Ishikawa (cell line): ENCODE measurements around the gene ZBTB8A.

ENCODE experiments used
- CEBPB ChIP-seq: IDR thresholded peaks from 2 replicates; pipeline ENCODE4 v1.6.1; 2012
- CREB1 ChIP-seq: IDR thresholded peaks from 2 replicates; pipeline ENCODE4 v1.6.1; 2012; ENCODE audit warnings: low read depth
- EGR1 ChIP-seq: IDR thresholded peaks from 2 replicates; pipeline ENCODE4 v1.6.1; 2012
- EP300 ChIP-seq: IDR thresholded peaks from 2 replicates; pipeline ENCODE4 v1.6.1; 2012; ENCODE audit warnings: borderline replicate concordance
- FOXM1 ChIP-seq: IDR thresholded peaks from 2 replicates; pipeline ENCODE4 v1.6.1; 2012; ENCODE audit warnings: low read depth, borderline replicate concordance
- MAX ChIP-seq: IDR thresholded peaks from 2 replicates; pipeline ENCODE4 v1.6.1; 2012
- NFIC ChIP-seq: IDR thresholded peaks from 2 replicates; pipeline ENCODE4 v1.6.1; 2012
- RAD21 ChIP-seq: IDR thresholded peaks from 2 replicates; pipeline ENCODE4 v1.6.1; 2012; ENCODE audit warnings: low read depth
- REST ChIP-seq: IDR thresholded peaks from 2 replicates; pipeline ENCODE4 v1.6.1; 2012; ENCODE audit warnings: low read depth, mild to moderate bottlenecking
- TAF1 ChIP-seq: IDR thresholded peaks from 2 replicates; pipeline ENCODE4 v1.6.1; 2012; ENCODE audit warnings: low read depth, mild to moderate bottlenecking
- TCF12 ChIP-seq: IDR thresholded peaks from 2 replicates; pipeline ENCODE4 v1.6.1; 2012; ENCODE audit warnings: low read depth
- TEAD4 ChIP-seq: IDR thresholded peaks from 2 replicates; pipeline ENCODE4 v1.6.1; 2012
- USF1 ChIP-seq: IDR thresholded peaks from 2 replicates; pipeline ENCODE4 v1.6.1; 2012
- YY1 ChIP-seq: IDR thresholded peaks from 2 replicates; pipeline ENCODE4 v1.6.1; 2012; ENCODE audit warnings: low read depth
- ZBTB7A ChIP-seq: IDR thresholded peaks from 2 replicates; pipeline ENCODE4 v1.6.1; 2012; ENCODE audit warnings: low read depth

The ZBTB8A gene

GRCh38 chr1:32538887-32539583, at the start of gene ZBTB8A:
ZBTB8A (plus strand) TSS chr1:32539427; CDS start chr1:32592932, 53,505 bp downstream.
- peak; percentile 75; the same call in 1 of the 2 replicates for TF ChIP-seq ZBTB7A
- TF ChIP-seq MAX, result peak; percentile 42
- peak; percentile 59 for TF ChIP-seq EGR1
- TF ChIP-seq CREB1, result no peak
- TF ChIP-seq CEBPB, result no peak
- peak; percentile 3; the same call in 1 of the 2 replicates for TF ChIP-seq USF1

GRCh38 chr1:32489774-32490454, 49.3 kb upstream of the ZBTB8A start:
- TF ChIP-seq EP300, result no peak
- TF ChIP-seq NFIC, result no peak
- no peak for TF ChIP-seq MAX
- no peak for TF ChIP-seq TAF1
- TF ChIP-seq CREB1, result no peak
- TF ChIP-seq TCF12, result no peak
- TF ChIP-seq REST, result no peak
- TF ChIP-seq TEAD4, result no peak
- no peak for TF ChIP-seq ZBTB7A
- TF ChIP-seq FOXM1, result no peak
- TF ChIP-seq RAD21, result no peak
- no peak for TF ChIP-seq EGR1
- no peak for TF ChIP-seq YY1
- no peak for TF ChIP-seq CEBPB
- no peak for TF ChIP-seq USF1

GRCh38 chr1:32491386-32491785, 47.8 kb upstream of the ZBTB8A start:
- TF ChIP-seq MAX, result no peak
- TF ChIP-seq EGR1, result no peak
- no peak for TF ChIP-seq EP300
- no peak for TF ChIP-seq REST
- TF ChIP-seq USF1, result no peak
- TF ChIP-seq ZBTB7A, result no peak
- no peak for TF ChIP-seq CEBPB
- TF ChIP-seq CREB1, result no peak

- TF ChIP-seq TCF12 (no peak), YY1 (no peak), USF1 (no peak), FOXM1 (no peak), TEAD4 (no peak), EGR1 (no peak), RAD21 (no peak), CEBPB (no peak), REST (no peak), MAX (no peak), EP300 (no peak), NFIC (no peak)
These were observed 45.0 kb upstream of the ZBTB8A start for GRCh38 chr1:32494196-32494595.
